Right lobe of liver (tissue), 6 donors: ENCODE measurements around the gene MRFAP1L1. TPM values are rescaled to one million over a fixed set of nuclear protein-coding genes. Genes with fewer than 3 reads are reported as not detected.

Experiments used
- ATAC-seq, 4 donors: fragments of 200-7000 bp; cut with Tn5 transposase; one replicate each; pipeline ENCODE4 v1.9.1; 2020; ENCODE audit warnings: mild to moderate bottlenecking in 4 of 4, moderate library complexity in 4 of 4
- DNase-seq, 3 donors: peaks; one replicate each; pipeline ENCODE4 v3.0.0-alpha.2; 2020
- H3K27ac ChIP-seq, 3 donors: fragments of 200-600 bp; one replicate each; pipeline ENCODE4 v1.8.0; 2022
- H3K27me3 ChIP-seq, 2 donors: fragments of 200-600 bp; one replicate each; pipeline ENCODE4 v1.8.0; 2022
- H3K36me3 ChIP-seq, 4 donors: fragments of 200-600 bp; sonication (generic) in 1 of 4; one replicate each; pipeline versions ENCODE4 v1.5.1 to v1.8.0; 2017 to 2022; ENCODE audit warnings: control low read depth in 1 of 4
- H3K4me1 ChIP-seq, 4 donors: fragments of 200-600 bp; sonication (generic) in 1 of 4; one replicate each; pipeline versions ENCODE4 v1.5.1 to v1.8.0; 2017 to 2022; ENCODE audit warnings: control low read depth in 1 of 4
- H3K4me3 ChIP-seq, 3 donors: fragments of 200-600 bp; one replicate each; pipeline ENCODE4 v1.8.0; 2022
- H3K9me3 ChIP-seq, 4 donors: fragments of 200-600 bp; sonication (generic) in 1 of 4; one replicate each; pipeline versions ENCODE4 v1.5.1 to v1.8.0; 2017 to 2022; ENCODE audit warnings: control low read depth in 1 of 4
- POLR2A ChIP-seq: fragments of 450-650 bp; IDR thresholded peaks from one replicate; pipeline ENCODE4 v1.6.1; 2017; ENCODE audit warnings: antibody characterized with exemption, mild to moderate bottlenecking
- WGBS: methylation state at CpG from one replicate; pipeline ENCODE4 v1.1.6; 2018; ENCODE audit warnings: low coverage, low lambda C conversion rate; ENCODE audit not compliant: insufficient coverage; ENCODE audit errors: missing lambda C conversion rate; 5-methylcytosine and 5-hydroxymethylcytosine counted together
- intact Hi-C, 2 donors: fragments of 100-400 bp; cut with DNase I; formaldehyde crosslinking; loops; one replicate each; pipeline versions ENCODE4 v1.11.2 to v1.14.1; 2022
- total RNA-seq, 6 experiments: library from RNA; depleted of rRNA in 2 of 6; stranded (reverse); fragments of >200 nt in 2 of 6; fragmentation: NEBNext Ultra II Directional in 3 of 6; extraction: Animal tissue kit (Norgen Biotek cat#: 25700) in 3 of 6; gene quantifications; one replicate each; pipeline versions ENCODE4 v1.1.0 to v1.2.4, GENCODE V29; 2016 to 2023
- TF ChIP-seq, protein P1 (sequence below), 4 donors: fragments of 200-600 bp in 3 of 4; fragments of 450-650 bp in 1 of 4; IDR thresholded peaks; one replicate each; pipeline versions ENCODE4 v1.5.1 to v1.8.0; 2016 to 2022; ENCODE audit warnings: antibody characterized with exemption in 4 of 4, mild to moderate bottlenecking in 2 of 4
- donor health status: DM: no; HTN: yes; CAD: no.
- donor health status: DM: no; HTN: no; CAD: no.
- donor health status: DM: no; HTN: no; CAD: no.
- donor health status: DM: no; HTN: yes; CAD: no.
- donor health status: DM: no; HTN: yes; CAD: no.

The MRFAP1L1 gene
- total RNA-seq, 6 experiments from 2014 or later = 18.9 to 30.7 (median 28.4) TPM

DNA sequence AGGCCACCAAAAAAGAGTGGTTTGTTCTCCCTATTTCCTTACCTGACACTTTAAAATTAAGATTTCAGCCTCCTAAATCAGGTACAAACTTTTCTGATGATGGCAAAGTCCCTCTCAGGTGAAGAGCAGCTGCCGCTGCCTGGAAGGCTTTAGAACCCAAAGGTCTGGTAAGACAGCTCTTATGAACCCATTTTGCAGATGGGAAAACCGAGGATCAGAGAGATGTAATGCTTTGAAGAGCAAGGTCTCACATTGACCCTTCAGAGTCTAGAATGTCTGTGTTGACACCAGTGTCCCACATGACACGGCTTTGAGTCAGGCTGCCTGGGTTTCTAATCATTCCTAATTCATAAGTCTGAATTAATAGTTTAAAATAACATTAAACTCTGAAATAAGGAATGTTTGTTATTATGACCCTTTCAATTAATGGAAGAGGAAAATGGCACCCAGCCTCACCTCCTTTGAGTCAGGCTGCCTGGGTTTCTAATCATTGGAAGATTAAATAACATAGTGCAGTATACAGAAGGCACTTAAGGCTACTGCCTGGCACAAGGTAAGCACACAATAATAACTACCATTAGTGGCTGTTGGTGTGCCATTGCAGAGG is 44.9 kb upstream of the MRFAP1L1 start:
- Histone ChIP-seq H3K9me3 (no peaks in the 10 kb centered on the region), H3K4me1 (peaks cover 0 to 57% (median 25%) of the 10 kb centered on the region in 4 donors), H3K27ac (peak overlapping the region; percentile 22 to 89 (median 48)), H3K4me3 (no peak overlapping the region), H3K36me3 (no peaks in the 10 kb centered on the region), H3K27me3 (no peaks in the 10 kb centered on the region)
- DNase-seq = peak in 1 of 3 donors; percentile 0
- TF ChIP-seq, protein P1, sequence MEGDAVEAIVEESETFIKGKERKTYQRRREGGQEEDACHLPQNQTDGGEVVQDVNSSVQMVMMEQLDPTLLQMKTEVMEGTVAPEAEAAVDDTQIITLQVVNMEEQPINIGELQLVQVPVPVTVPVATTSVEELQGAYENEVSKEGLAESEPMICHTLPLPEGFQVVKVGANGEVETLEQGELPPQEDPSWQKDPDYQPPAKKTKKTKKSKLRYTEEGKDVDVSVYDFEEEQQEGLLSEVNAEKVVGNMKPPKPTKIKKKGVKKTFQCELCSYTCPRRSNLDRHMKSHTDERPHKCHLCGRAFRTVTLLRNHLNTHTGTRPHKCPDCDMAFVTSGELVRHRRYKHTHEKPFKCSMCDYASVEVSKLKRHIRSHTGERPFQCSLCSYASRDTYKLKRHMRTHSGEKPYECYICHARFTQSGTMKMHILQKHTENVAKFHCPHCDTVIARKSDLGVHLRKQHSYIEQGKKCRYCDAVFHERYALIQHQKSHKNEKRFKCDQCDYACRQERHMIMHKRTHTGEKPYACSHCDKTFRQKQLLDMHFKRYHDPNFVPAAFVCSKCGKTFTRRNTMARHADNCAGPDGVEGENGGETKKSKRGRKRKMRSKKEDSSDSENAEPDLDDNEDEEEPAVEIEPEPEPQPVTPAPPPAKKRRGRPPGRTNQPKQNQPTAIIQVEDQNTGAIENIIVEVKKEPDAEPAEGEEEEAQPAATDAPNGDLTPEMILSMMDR (IDR thresholded peaks at IDR 0.05) = no peak
- no peak for TF ChIP-seq POLR2A
- WGBS = 72% methylated on average over 3 of the region's 3 CpGs
- ATAC-seq = peak; percentile 1 to 30 (median 9)
- intact Hi-C loops = no loop called here

GRCh38 chr4:6753891-6754290 is 44.2 kb upstream of the MRFAP1L1 start:
- Histone ChIP-seq H3K9me3 (no peaks in the 10 kb centered on the region), H3K4me1 (peaks cover 0 to 61% (median 28%) of the 10 kb centered on the region in 4 donors), H3K4me3 (peak overlapping the region in 1 of 3 donors; percentile 45), H3K27ac (peak overlapping the region in 2 of 3 donors; percentile 47 to 89), H3K36me3 (no peaks in the 10 kb centered on the region), H3K27me3 (no peaks in the 10 kb centered on the region)
- intact Hi-C loops = no loop called here
- no peak for TF ChIP-seq POLR2A
- TF ChIP-seq, protein P1 (IDR thresholded peaks at IDR 0.05) = no peak
- DNase-seq = peak in 1 of 3 donors; percentile 17
- ATAC-seq = no peak
- 78% methylated on average over 8 of the region's 9 CpGs for WGBS

DNA sequence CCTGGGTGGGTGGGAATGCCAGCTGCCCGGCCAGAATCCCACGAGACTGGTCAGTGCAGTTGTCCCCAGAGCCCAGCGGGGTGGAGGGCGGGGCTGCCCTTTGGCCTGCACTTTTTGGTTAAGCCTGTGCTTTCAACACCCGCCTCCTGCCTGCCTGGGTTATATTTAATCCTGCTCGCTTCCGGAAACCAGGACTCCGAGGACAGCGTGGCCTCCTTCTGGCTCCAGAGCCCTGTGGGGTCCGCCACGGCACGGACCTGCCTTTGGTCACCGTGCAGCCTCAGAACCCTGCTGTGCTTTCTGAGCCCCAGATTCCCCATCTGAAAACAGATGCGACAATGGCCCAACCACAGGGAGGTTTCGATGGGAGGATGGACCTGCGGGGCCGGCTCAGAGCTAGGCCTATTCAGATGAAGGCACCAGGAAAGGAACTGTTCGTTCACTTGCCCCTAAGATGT is 43.5 kb upstream of the MRFAP1L1 start:
- WGBS = 36% methylated on average over 4 of the region's 18 CpGs
- H3K4me1 ChIP-seq = peaks cover 0 to 69% (median 32%) of the 10 kb centered on the region in 4 donors
- peak; percentile 86 to 95 (median 93) for DNase-seq
- peak; percentile 52 to 61 (median 56) for ATAC-seq
- peak overlapping the region; percentile 47 to 89 (median 75) for H3K27ac ChIP-seq
- no peaks in the 10 kb centered on the region for H3K36me3 ChIP-seq
- H3K9me3 ChIP-seq = no peaks in the 10 kb centered on the region
- no peaks in the 10 kb centered on the region for H3K27me3 ChIP-seq
- intact Hi-C loops = no loop called here
- H3K4me3 ChIP-seq = peak overlapping the region in 2 of 3 donors; percentile 42 to 45
- TF ChIP-seq POLR2A = peak; percentile 95
- TF ChIP-seq, protein P1 (IDR thresholded peaks at IDR 0.05) = peak in 1 of 4 donors; percentile 9

- intact Hi-C loops = no loop called here
- H3K36me3 ChIP-seq = no peaks in the 10 kb centered on the region
- TF ChIP-seq, protein P1 (IDR thresholded peaks at IDR 0.05) = no peak
- TF ChIP-seq POLR2A = no peak
- H3K27ac ChIP-seq = peak overlapping the region; percentile 47 to 89 (median 75)
- 60% methylated on average over 6 of the region's 6 CpGs for WGBS
- H3K9me3 ChIP-seq = no peaks in the 10 kb centered on the region
- H3K4me1 ChIP-seq = peaks cover 0 to 75% (median 36%) of the 10 kb centered on the region in 4 donors
- ATAC-seq (no peak), DNase-seq (no peak)
- no peaks in the 10 kb centered on the region for H3K27me3 ChIP-seq
- H3K4me3 ChIP-seq = no peak overlapping the region
Observed at GRCh38 chr4:6752486-6752829, 42.8 kb upstream of the MRFAP1L1 start.
